Stimulated activated CD4-positive, alpha-beta T cell treated with anti-CD3 and anti-CD28 coated beads, Interleukin-2, amount 100 ng/mL, for 24 hours (primary cell): ENCODE results near the gene DUSP12.
"Not testable (repeated sequence)": the region's sequence is repeated elsewhere in the genome, so short reads cannot be mapped to it uniquely, and the experiment has no call there.

Experiments used
- DNase-seq, 2 donors: peaks; one replicate each; pipeline ENCODE4 v3.0.0-alpha.2; 2020

Gene DUSP12

GRCh38 chr1:161728376-161729226, 21.0 kb upstream of the DUSP12 start:
- DNase-seq = no peak

GRCh38 chr1:161730050-161730564, 19.5 kb upstream of the DUSP12 start:
- DNase-seq = peak; percentile 46 to 49

- no peak for DNase-seq
Observed at GRCh38 chr1:161731241-161731640, 18.3 kb upstream of the DUSP12 start.

- DNase-seq = no peak
Observed at GRCh38 chr1:161731981-161732718, 17.4 kb upstream of the DUSP12 start.

GRCh38 chr1:161733526-161733925, 16.1 kb upstream of the DUSP12 start:
- no peak for DNase-seq

- DNase-seq = no peak
Observed at GRCh38 chr1:161735837-161736236, 13.7 kb upstream of the DUSP12 start.

- peak in 1 of 2 donors; percentile 33 for DNase-seq
Observed at GRCh38 chr1:161736335-161736969, 13.1 kb upstream of the DUSP12 start.

GRCh38 chr1:161737625-161738024, 12.0 kb upstream of the DUSP12 start:
- no peak for DNase-seq

GRCh38 chr1:161738627-161739287, 10.8 kb upstream of the DUSP12 start:
- DNase-seq = peak; percentile 31 to 34

- DNase-seq = no peak
Observed at GRCh38 chr1:161739865-161740566, 9.6 kb upstream of the DUSP12 start.

GRCh38 chr1:161740921-161741320, 8.7 kb upstream of the DUSP12 start:
- no peak for DNase-seq

- DNase-seq = no peak
Observed at GRCh38 chr1:161743231-161743630, 6.4 kb upstream of the DUSP12 start.

- DNase-seq = no peak
Observed at GRCh38 chr1:161747801-161748200, 1.8 kb upstream of the DUSP12 start.

GRCh38 chr1:161763522-161764098, 14.0 kb downstream of the DUSP12 start:
- DNase-seq = peak; percentile 33 to 54

- DNase-seq = peak; percentile 78 to 84
Observed at GRCh38 chr1:161766102-161766981, 16.8 kb downstream of the DUSP12 start, which contains the start of gene ATF6. Gene ATF6, plus strand, starts transcription at chr1:161766320. Its CDS starts 41 bp downstream, at chr1:161766361.

GRCh38 chr1:161768461-161768860, 18.9 kb downstream of the DUSP12 start:
- no peak for DNase-seq

GRCh38 chr1:161768986-161769672, 19.5 kb downstream of the DUSP12 start:
- no peak for DNase-seq

- not testable (repeated sequence) for DNase-seq
Observed at GRCh38 chr1:161769673-161770045, 20.1 kb downstream of the DUSP12 start.

GRCh38 chr1:161770250-161770649, 20.7 kb downstream of the DUSP12 start:
- no peak for DNase-seq

GRCh38 chr1:161771161-161771560, 21.6 kb downstream of the DUSP12 start:
- no peak for DNase-seq
